ENCODE results near the gene AFF3.

The AFF3 gene

DNA sequence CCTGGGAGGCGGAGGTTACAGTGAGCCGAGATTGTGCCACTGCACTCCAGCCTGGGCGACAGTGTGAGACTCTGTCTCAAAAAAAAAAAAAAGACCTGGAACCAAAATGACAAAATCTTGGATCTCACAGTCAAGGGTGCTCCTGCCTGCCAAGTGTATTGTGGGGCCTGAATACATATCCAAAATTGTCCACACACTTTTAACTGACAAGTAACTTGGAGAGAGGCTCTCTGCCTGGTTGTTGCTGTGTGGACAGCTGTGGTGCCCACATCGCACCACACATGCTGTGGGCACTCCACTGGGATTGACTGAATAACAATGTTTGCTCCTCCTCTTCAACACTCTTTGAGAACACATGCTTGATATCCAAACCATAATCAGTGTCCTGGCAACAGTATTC lies 534.9 kb downstream of the AFF3 start:
- H3K27me3 ChIP-seq (ENCODE audit: control insufficient read depth in 1 of 2, insufficient read depth in 2 of 2, low read length in 2 of 2): no peaks in the 10 kb centered on the region
- H3K27ac ChIP-seq (ENCODE audit: low read length): no peak overlapping the region
- no peaks in the 10 kb centered on the region for H3K36me3 ChIP-seq (ENCODE audit: control insufficient read depth in 2 of 2, insufficient read depth in 2 of 2, low read length in 2 of 2)

GRCh38 chr2:99605036-99605435 lies 537.4 kb downstream of the AFF3 start:
- Histone ChIP-seq H3K9me3 (ENCODE audit: control insufficient read depth in 2 of 2, low read length in 2 of 2) (no peaks in the 10 kb centered on the region), H3K4me3 (ENCODE audit: low read length in 2 of 2) (no peak overlapping the region), H3K27ac (ENCODE audit: low read length) (no peak overlapping the region), H3K36me3 (ENCODE audit: control insufficient read depth in 2 of 2, insufficient read depth in 2 of 2, low read length in 2 of 2) (no peaks in the 10 kb centered on the region), H3K27me3 (ENCODE audit: control insufficient read depth in 1 of 2, insufficient read depth in 2 of 2, low read length in 2 of 2) (no peaks in the 10 kb centered on the region), H3K4me1 (ENCODE audit: control insufficient read depth, insufficient read depth, low read length) (peaks cover 4% of the 10 kb centered on the region), H3K9ac (ENCODE audit: low read length in 2 of 2) (no peak overlapping the region)

More for the DNA sequence above, 534.9 kb downstream of the AFF3 start:
- H3K9ac ChIP-seq (ENCODE audit: low read length in 2 of 2): no peak overlapping the region
- no peak overlapping the region for H3K4me3 ChIP-seq (ENCODE audit: low read length in 2 of 2)
- peaks cover 4% of the 10 kb centered on the region for H3K4me1 ChIP-seq (ENCODE audit: control insufficient read depth, insufficient read depth, low read length)
- no peaks in the 10 kb centered on the region for H3K9me3 ChIP-seq (ENCODE audit: control insufficient read depth in 2 of 2, low read length in 2 of 2)

- H3K9ac ChIP-seq (ENCODE audit: low read length in 2 of 2): no peak overlapping the region
- H3K9me3 ChIP-seq (ENCODE audit: control insufficient read depth in 2 of 2, low read length in 2 of 2): no peaks in the 10 kb centered on the region
- no peaks in the 10 kb centered on the region for H3K36me3 ChIP-seq (ENCODE audit: control insufficient read depth in 2 of 2, insufficient read depth in 2 of 2, low read length in 2 of 2)
- H3K27me3 ChIP-seq (ENCODE audit: control insufficient read depth in 1 of 2, insufficient read depth in 2 of 2, low read length in 2 of 2): no peaks in the 10 kb centered on the region
- no peak overlapping the region for H3K4me3 ChIP-seq (ENCODE audit: low read length in 2 of 2)
- no peaks in the 10 kb centered on the region for H3K4me1 ChIP-seq (ENCODE audit: control insufficient read depth, insufficient read depth, low read length)
- H3K27ac ChIP-seq (ENCODE audit: low read length): no peak overlapping the region
Measured at GRCh38 chr2:99602476-99602875, 539.9 kb downstream of the AFF3 start.

- Histone ChIP-seq H3K27ac (ENCODE audit: low read length) (no peak overlapping the region), H3K9ac (ENCODE audit: low read length in 2 of 2) (no peak overlapping the region), H3K4me3 (ENCODE audit: low read length in 2 of 2) (no peak overlapping the region), H3K9me3 (ENCODE audit: control insufficient read depth in 2 of 2, low read length in 2 of 2) (no peaks in the 10 kb centered on the region), H3K4me1 (ENCODE audit: control insufficient read depth, insufficient read depth, low read length) (no peaks in the 10 kb centered on the region), H3K36me3 (ENCODE audit: control insufficient read depth in 2 of 2, insufficient read depth in 2 of 2, low read length in 2 of 2) (no peaks in the 10 kb centered on the region), H3K27me3 (ENCODE audit: control insufficient read depth in 1 of 2, insufficient read depth in 2 of 2, low read length in 2 of 2) (no peaks in the 10 kb centered on the region)
Measured at GRCh38 chr2:99600981-99601651, 541.3 kb downstream of the AFF3 start.

DNA sequence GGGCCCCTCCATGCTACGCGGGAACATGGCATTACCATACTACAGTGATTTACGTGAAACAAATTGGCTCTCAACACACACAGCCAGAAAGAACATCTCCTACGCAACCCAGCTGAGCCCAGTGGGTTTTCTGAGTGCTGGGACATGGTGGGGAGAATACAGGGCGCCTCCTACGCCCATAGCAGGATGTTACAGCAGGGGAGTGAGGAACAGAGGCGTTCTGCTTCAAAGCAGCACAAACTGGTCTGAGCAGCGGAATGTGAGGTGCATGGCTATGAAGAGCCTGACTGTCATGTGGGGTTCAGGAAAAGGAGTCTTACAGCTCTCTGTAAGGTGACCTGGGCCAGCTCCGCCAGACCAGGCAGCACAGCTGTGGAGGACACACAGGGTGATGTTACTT lies 543.9 kb downstream of the AFF3 start:
- Histone ChIP-seq H3K4me3 (ENCODE audit: low read length in 2 of 2) (no peak overlapping the region), H3K27me3 (ENCODE audit: control insufficient read depth in 1 of 2, insufficient read depth in 2 of 2, low read length in 2 of 2) (no peaks in the 10 kb centered on the region), H3K4me1 (ENCODE audit: control insufficient read depth, insufficient read depth, low read length) (no peaks in the 10 kb centered on the region), H3K9ac (ENCODE audit: low read length in 2 of 2) (no peak overlapping the region), H3K27ac (ENCODE audit: low read length) (no peak overlapping the region), H3K36me3 (ENCODE audit: control insufficient read depth in 2 of 2, insufficient read depth in 2 of 2, low read length in 2 of 2) (no peaks in the 10 kb centered on the region), H3K9me3 (ENCODE audit: control insufficient read depth in 2 of 2, low read length in 2 of 2) (no peaks in the 10 kb centered on the region)

DNA sequence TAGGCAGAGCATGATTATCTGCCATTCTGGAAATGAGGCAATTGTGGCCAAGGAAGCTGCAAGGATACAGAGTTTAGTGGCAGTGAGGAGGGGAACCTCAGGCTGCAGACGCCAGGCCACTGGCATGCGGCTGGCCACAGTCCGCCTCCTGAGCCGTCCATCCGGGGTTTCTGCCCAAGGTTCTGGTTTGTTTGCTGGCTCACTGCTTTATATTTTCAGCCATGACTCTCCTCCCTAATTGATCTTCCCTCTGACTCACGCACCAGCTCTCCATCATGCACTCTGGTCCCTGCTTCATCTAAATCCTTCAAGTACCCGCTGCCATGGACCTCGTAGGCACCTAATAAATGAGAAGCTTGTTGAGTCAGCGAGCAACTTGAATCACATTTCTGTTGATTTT lies 544.8 kb downstream of the AFF3 start:
- H3K36me3 ChIP-seq (ENCODE audit: control insufficient read depth in 2 of 2, insufficient read depth in 2 of 2, low read length in 2 of 2): no peaks in the 10 kb centered on the region
- no peaks in the 10 kb centered on the region for H3K27me3 ChIP-seq (ENCODE audit: control insufficient read depth in 1 of 2, insufficient read depth in 2 of 2, low read length in 2 of 2)
- no peaks in the 10 kb centered on the region for H3K4me1 ChIP-seq (ENCODE audit: control insufficient read depth, insufficient read depth, low read length)
- H3K9me3 ChIP-seq (ENCODE audit: control insufficient read depth in 2 of 2, low read length in 2 of 2): no peaks in the 10 kb centered on the region
- H3K4me3 ChIP-seq (ENCODE audit: low read length in 2 of 2): no peak overlapping the region
- no peak overlapping the region for H3K9ac ChIP-seq (ENCODE audit: low read length in 2 of 2)
- no peak overlapping the region for H3K27ac ChIP-seq (ENCODE audit: low read length)

- H3K4me3 ChIP-seq (ENCODE audit: low read length in 2 of 2): no peak overlapping the region
- no peaks in the 10 kb centered on the region for H3K4me1 ChIP-seq (ENCODE audit: control insufficient read depth, insufficient read depth, low read length)
Measured at GRCh38 chr2:99595373-99595772, 547.0 kb downstream of the AFF3 start.

GRCh38 chr2:99593692-99594427 lies 548.5 kb downstream of the AFF3 start:
- Histone ChIP-seq H3K36me3 (ENCODE audit: control insufficient read depth in 2 of 2, insufficient read depth in 2 of 2, low read length in 2 of 2) (no peaks in the 10 kb centered on the region), H3K27me3 (ENCODE audit: control insufficient read depth in 1 of 2, insufficient read depth in 2 of 2, low read length in 2 of 2) (no peaks in the 10 kb centered on the region), H3K4me3 (ENCODE audit: low read length in 2 of 2) (no peak overlapping the region), H3K9ac (ENCODE audit: low read length in 2 of 2) (no peak overlapping the region), H3K9me3 (ENCODE audit: control insufficient read depth in 2 of 2, low read length in 2 of 2) (no peaks in the 10 kb centered on the region), H3K27ac (ENCODE audit: low read length) (no peak overlapping the region), H3K4me1 (ENCODE audit: control insufficient read depth, insufficient read depth, low read length) (no peaks in the 10 kb centered on the region)

More at GRCh38 chr2:99595373-99595772, 547.0 kb downstream of the AFF3 start:
- Histone ChIP-seq H3K9ac (ENCODE audit: low read length in 2 of 2) (no peak overlapping the region), H3K27ac (ENCODE audit: low read length) (no peak overlapping the region), H3K9me3 (ENCODE audit: control insufficient read depth in 2 of 2, low read length in 2 of 2) (no peaks in the 10 kb centered on the region), H3K36me3 (ENCODE audit: control insufficient read depth in 2 of 2, insufficient read depth in 2 of 2, low read length in 2 of 2) (no peaks in the 10 kb centered on the region), H3K27me3 (ENCODE audit: control insufficient read depth in 1 of 2, insufficient read depth in 2 of 2, low read length in 2 of 2) (no peaks in the 10 kb centered on the region)

GRCh38 chr2:99576775-99577174 lies 565.6 kb downstream of the AFF3 start:
- no peaks in the 10 kb centered on the region for H3K27me3 ChIP-seq (ENCODE audit: control insufficient read depth in 1 of 2, insufficient read depth in 2 of 2, low read length in 2 of 2)
- no peak overlapping the region for H3K27ac ChIP-seq (ENCODE audit: low read length)
- H3K4me1 ChIP-seq (ENCODE audit: control insufficient read depth, insufficient read depth, low read length): no peaks in the 10 kb centered on the region
- H3K36me3 ChIP-seq (ENCODE audit: control insufficient read depth in 2 of 2, insufficient read depth in 2 of 2, low read length in 2 of 2): peaks cover 0 to 2% of the 10 kb centered on the region in 2 donors
- H3K9me3 ChIP-seq (ENCODE audit: control insufficient read depth in 2 of 2, low read length in 2 of 2): no peaks in the 10 kb centered on the region
- H3K9ac ChIP-seq (ENCODE audit: low read length in 2 of 2): no peak overlapping the region
- H3K4me3 ChIP-seq (ENCODE audit: low read length in 2 of 2): no peak overlapping the region

DNA sequence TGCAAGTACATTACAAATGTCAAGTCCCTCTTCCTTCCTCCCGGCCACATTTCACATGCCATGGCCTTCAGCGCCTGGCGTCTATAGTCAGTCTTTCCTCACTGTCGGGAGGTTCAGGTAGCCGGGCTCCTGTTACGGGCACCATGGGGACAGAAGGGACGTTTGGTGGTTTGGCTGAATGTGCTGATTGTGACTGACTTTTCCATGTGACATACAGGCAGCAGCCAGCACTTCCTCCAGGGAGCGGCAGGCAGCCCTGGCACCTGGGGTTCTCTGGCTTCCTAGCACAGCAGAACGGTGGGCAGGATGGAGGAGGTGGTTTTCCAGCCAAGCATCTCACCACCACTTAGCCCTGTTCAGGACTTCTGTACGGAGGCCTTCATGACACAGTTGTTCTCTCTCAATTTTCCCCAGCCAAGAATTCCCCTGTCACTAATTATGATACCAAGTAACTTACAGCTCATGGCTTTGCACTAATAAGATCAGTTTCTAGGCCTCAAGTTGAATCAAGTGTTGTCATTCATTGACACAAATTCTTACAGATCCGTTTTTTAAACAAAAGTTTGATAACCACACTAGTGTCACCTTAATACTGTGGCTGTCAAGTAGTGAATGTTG lies 568.6 kb downstream of the AFF3 start:
- no peak overlapping the region for H3K4me3 ChIP-seq (ENCODE audit: low read length in 2 of 2)
- H3K27ac ChIP-seq (ENCODE audit: low read length): no peak overlapping the region
- peaks cover 0 to 2% of the 10 kb centered on the region in 2 donors for H3K36me3 ChIP-seq (ENCODE audit: control insufficient read depth in 2 of 2, insufficient read depth in 2 of 2, low read length in 2 of 2)
- no peak overlapping the region for H3K9ac ChIP-seq (ENCODE audit: low read length in 2 of 2)
- H3K9me3 ChIP-seq (ENCODE audit: control insufficient read depth in 2 of 2, low read length in 2 of 2): no peaks in the 10 kb centered on the region
- H3K27me3 ChIP-seq (ENCODE audit: control insufficient read depth in 1 of 2, insufficient read depth in 2 of 2, low read length in 2 of 2): no peaks in the 10 kb centered on the region
- no peaks in the 10 kb centered on the region for H3K4me1 ChIP-seq (ENCODE audit: control insufficient read depth, insufficient read depth, low read length)
